ENCODE measurements around the gene NFIX. TPM values are rescaled to one million over a fixed set of nuclear protein-coding genes. Genes with fewer than 3 reads are reported as not detected.

The NFIX gene
- total RNA-seq, 2 experiments from 2014 or later: 3.0 to 3.3 TPM

DNA sequence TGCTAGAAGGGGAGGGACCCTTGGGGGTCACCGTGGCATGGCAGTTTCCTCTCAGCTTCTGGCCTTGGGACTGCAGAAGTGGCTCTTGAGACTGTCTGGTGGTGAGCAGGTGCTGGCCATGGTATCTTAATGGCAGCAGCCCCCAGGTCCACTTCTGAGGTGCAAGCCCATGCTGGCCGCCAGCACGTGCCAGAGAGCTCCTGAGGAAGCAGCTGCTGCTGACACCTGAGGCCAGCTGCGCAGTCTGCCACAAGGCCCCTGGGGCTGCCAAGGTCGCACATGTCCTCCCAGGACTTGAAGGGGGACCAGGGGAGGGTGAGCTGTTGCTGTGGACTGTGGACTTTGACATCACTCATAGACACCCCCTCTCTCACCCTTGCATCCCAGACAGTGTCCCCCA is 48.0 kb downstream of the NFIX start:
- CTCF ChIA-PET: no interaction called here
- H3K27me3 ChIP-seq (ENCODE audit: control insufficient read depth in 1 of 2, insufficient read depth in 2 of 2, low read length in 2 of 2): peaks cover 0 to 3% of the 10 kb centered on the region in 2 experiments
- ATAC-seq (ENCODE audit: poor library complexity) (no peak), DNase-seq (no peak)
- no peak overlapping the region for H3K4me3 ChIP-seq (ENCODE audit: low read length)
- Mint-ChIP-seq H3K4me3 (no peak overlapping the region), H3K27ac (no peak overlapping the region), H3K27me3 (no peaks in the 10 kb centered on the region), H3K36me3 (ENCODE audit: low read depth) (no peaks in the 10 kb centered on the region), H3K4me1 (ENCODE audit: low read depth) (no peaks in the 10 kb centered on the region), H3K9me3 (no peaks in the 10 kb centered on the region)
- POLR2A ChIA-PET: no interaction called here
- H3K27ac ChIP-seq (ENCODE audit: low read depth in 1 of 2, low read length in 2 of 2): no peak overlapping the region
- no peaks in the 10 kb centered on the region for H3K9me3 ChIP-seq (ENCODE audit: control insufficient read depth in 1 of 2, insufficient read depth in 1 of 2, low read length in 2 of 2)
- H3K36me3 ChIP-seq (ENCODE audit: insufficient read depth, low read length): no peaks in the 10 kb centered on the region
- H3K4me1 ChIP-seq (ENCODE audit: insufficient read depth, low read length): peaks cover 5% of the 10 kb centered on the region
- TF ChIP-seq, protein P1, sequence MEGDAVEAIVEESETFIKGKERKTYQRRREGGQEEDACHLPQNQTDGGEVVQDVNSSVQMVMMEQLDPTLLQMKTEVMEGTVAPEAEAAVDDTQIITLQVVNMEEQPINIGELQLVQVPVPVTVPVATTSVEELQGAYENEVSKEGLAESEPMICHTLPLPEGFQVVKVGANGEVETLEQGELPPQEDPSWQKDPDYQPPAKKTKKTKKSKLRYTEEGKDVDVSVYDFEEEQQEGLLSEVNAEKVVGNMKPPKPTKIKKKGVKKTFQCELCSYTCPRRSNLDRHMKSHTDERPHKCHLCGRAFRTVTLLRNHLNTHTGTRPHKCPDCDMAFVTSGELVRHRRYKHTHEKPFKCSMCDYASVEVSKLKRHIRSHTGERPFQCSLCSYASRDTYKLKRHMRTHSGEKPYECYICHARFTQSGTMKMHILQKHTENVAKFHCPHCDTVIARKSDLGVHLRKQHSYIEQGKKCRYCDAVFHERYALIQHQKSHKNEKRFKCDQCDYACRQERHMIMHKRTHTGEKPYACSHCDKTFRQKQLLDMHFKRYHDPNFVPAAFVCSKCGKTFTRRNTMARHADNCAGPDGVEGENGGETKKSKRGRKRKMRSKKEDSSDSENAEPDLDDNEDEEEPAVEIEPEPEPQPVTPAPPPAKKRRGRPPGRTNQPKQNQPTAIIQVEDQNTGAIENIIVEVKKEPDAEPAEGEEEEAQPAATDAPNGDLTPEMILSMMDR (IDR thresholded peaks at IDR 0.05): no peak
- intact Hi-C loops (cut with DNase I, micrococcal nuclease): no loop called here

DNA sequence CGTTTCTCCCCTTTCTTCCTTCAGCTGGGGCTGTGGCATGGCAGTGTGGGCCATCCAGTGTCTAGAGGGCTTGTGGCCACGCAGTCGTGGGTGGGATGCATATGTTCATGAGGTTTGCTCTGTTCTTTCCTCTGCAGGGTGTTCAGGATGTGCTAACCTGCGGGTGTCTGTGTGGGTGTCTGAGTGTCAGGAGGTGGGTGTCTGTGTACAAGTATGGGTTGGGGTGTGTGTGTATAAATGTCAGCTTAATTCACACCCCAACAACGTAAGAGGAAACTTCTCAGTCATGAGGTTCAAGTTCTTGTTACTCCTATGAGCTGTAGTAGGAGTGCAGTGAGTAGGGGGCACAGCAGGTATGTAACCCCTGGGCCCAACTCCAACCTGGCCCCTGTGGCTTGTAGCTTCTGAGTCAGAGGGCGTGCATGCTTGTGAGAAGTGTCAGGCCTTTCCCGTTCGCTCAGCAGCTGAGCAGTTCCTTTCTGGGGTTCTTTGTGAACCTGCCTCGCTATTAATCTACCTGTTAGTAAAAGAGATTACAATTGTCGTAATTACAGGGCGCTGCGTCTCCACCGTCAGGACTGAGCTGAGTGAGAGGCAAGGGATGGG is 49.1 kb downstream of the NFIX start:
- Mint-ChIP-seq H3K27ac (no peak overlapping the region), H3K36me3 (ENCODE audit: low read depth) (no peaks in the 10 kb centered on the region), H3K27me3 (no peaks in the 10 kb centered on the region), H3K4me1 (ENCODE audit: low read depth) (no peaks in the 10 kb centered on the region), H3K4me3 (no peak overlapping the region), H3K9me3 (no peaks in the 10 kb centered on the region)
- DNase-seq: peak in 4 of 14 experiments; percentile 14 to 83 (median 48)
- no peaks in the 10 kb centered on the region for H3K36me3 ChIP-seq (ENCODE audit: insufficient read depth, low read length)
- H3K4me3 ChIP-seq (ENCODE audit: low read length): no peak overlapping the region
- no peak for ATAC-seq (ENCODE audit: poor library complexity)
- intact Hi-C loops (cut with DNase I, micrococcal nuclease): no loop called here
- POLR2A ChIA-PET: no interaction called here
- TF ChIP-seq, protein P1 (IDR thresholded peaks at IDR 0.05): no peak
- H3K9me3 ChIP-seq (ENCODE audit: control insufficient read depth in 1 of 2, insufficient read depth in 1 of 2, low read length in 2 of 2): no peaks in the 10 kb centered on the region
- peaks cover 5% of the 10 kb centered on the region for H3K4me1 ChIP-seq (ENCODE audit: insufficient read depth, low read length)
- H3K27me3 ChIP-seq (ENCODE audit: control insufficient read depth in 1 of 2, insufficient read depth in 2 of 2, low read length in 2 of 2): peaks cover 0 to 3% of the 10 kb centered on the region in 2 experiments
- H3K27ac ChIP-seq (ENCODE audit: low read depth in 1 of 2, low read length in 2 of 2): no peak overlapping the region
- CTCF ChIA-PET: no interaction called here

DNA sequence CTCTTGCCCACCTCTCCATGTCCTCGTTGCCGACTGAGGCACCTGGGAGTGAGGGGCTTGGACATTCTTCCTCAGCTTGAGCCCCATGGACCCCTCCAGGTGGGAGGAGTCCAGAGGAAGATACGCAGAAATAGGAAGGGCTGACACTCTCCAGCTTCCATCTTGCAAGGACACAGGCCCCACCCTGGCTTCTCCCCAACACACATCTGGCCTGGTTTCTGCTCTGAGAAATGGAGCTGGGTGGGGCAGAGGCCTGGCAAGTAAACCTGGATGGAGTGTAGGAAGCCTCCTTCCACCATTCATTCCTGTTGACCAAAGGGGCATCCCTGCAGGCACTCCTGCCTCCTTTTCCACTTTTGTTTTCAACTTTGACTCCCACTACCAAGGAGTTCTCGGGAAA is 50.5 kb downstream of the NFIX start:
- Histone ChIP-seq H3K4me3 (ENCODE audit: low read length) (no peak overlapping the region), H3K36me3 (ENCODE audit: insufficient read depth, low read length) (no peaks in the 10 kb centered on the region), H3K27ac (ENCODE audit: low read depth in 1 of 2, low read length in 2 of 2) (no peak overlapping the region), H3K9me3 (ENCODE audit: control insufficient read depth in 1 of 2, insufficient read depth in 1 of 2, low read length in 2 of 2) (no peaks in the 10 kb centered on the region), H3K27me3 (ENCODE audit: control insufficient read depth in 1 of 2, insufficient read depth in 2 of 2, low read length in 2 of 2) (peaks cover 0 to 3% of the 10 kb centered on the region in 2 experiments), H3K4me1 (ENCODE audit: insufficient read depth, low read length) (peaks cover 6% of the 10 kb centered on the region)
- Mint-ChIP-seq H3K27ac (no peak overlapping the region), H3K4me3 (no peak overlapping the region), H3K27me3 (no peaks in the 10 kb centered on the region), H3K9me3 (no peaks in the 10 kb centered on the region), H3K36me3 (ENCODE audit: low read depth) (no peaks in the 10 kb centered on the region), H3K4me1 (ENCODE audit: low read depth) (no peaks in the 10 kb centered on the region)
- CTCF ChIA-PET: interaction anchor here (1.5 kb wide), 1 partner anchor 16 kb away, joined by 4 read pairs; no protein-coding TSS in a partner anchor
- intact Hi-C loops (cut with DNase I, micrococcal nuclease): no loop called here
- no peak for ATAC-seq (ENCODE audit: poor library complexity)
- POLR2A ChIA-PET: no interaction called here
- TF ChIP-seq, protein P1 (IDR thresholded peaks at IDR 0.05): no peak
- no peak for DNase-seq
